NCI-H1436 treated with DMSO at 0.1 percent for 48 hours (cell line): ENCODE measurements around the gene PKIG.

Experiments used
- DNase-seq: peaks from one replicate; lab custom pipeline; 2025; lab: John Stamatoyannopoulos, UW

The PKIG gene

GRCh38 chr20:44662261-44662660 is 79.9 kb downstream of the PKIG start:
- no peak for DNase-seq

DNA sequence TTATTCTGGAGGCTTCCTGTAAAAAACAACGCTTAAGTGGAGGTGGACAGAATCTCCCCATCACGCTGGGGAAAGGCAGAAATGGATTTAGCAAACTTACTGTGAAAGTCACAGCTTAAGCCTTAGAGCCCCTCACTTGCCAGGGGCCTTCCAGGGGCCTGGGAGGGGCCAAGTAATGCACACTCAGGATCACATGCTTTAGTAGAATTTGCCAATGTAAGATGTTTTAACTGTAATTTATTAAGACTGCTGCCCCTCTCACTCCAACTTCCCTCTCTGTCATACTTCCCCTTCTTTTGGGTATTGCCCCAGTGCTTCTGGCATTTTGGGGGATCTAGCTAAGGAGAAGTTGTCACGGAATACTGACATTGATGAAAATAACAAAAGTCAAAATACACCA is 81.8 kb downstream of the PKIG start:
- DNase-seq = no peak

- DNase-seq = no peak
Measured at GRCh38 chr20:44666066-44666465, 83.7 kb downstream of the PKIG start.
